K562 (cell line): ENCODE measurements around the gene ZCCHC24. TPM values are rescaled to one million over a fixed set of nuclear protein-coding genes. Genes with fewer than 3 reads are reported as not detected.

ENCODE experiments used
- BHLHE40 ChIP-seq: IDR thresholded peaks from 2 replicates; pipeline ENCODE4 v1.6.1; 2011; ENCODE audit warnings: low read length, improper control_type of control experiment
- CBX1 ChIP-seq: sonication (generic); IDR thresholded peaks from 2 replicates; pipeline ENCODE4 v1.6.1; 2016; ENCODE audit warnings: antibody characterized with exemption, low read depth, mild to moderate bottlenecking
- FIP1L1 ChIP-seq: fragments of 200-400 bp; formaldehyde crosslinking; IDR thresholded peaks from 2 replicates; pipeline ENCODE4 v1.6.1; 2018; ENCODE audit warnings: mild to moderate bottlenecking, low read depth, low read length; ENCODE audit not compliant: poor library complexity, severe bottlenecking
- MAZ ChIP-seq, 2 experiments: fragments of 450-650 bp in 1 of 2; sonication (generic) in 1 of 2; formaldehyde crosslinking; IDR thresholded peaks in 1 of 2; conservative IDR thresholded peaks in 1 of 2; 2 replicates each; pipeline versions ENCODE4 v1.4.0 to v1.5.0; 2020; ENCODE audit warnings: mild to moderate bottlenecking in 1 of 2, missing genetic modification reagents in 1 of 2
- POLR2AphosphoS2 ChIP-seq: IDR thresholded peaks from 2 replicates; pipeline ENCODE4 v1.6.1; 2012; ENCODE audit warnings: low read length, improper control_type of control experiment
- POLR2AphosphoS5 ChIP-seq: IDR thresholded peaks from 2 replicates; pipeline ENCODE4 v1.6.1; 2011; ENCODE audit warnings: mild to moderate bottlenecking, low read depth, low read length, moderate library complexity; ENCODE audit not compliant: control insufficient read depth, insufficient read depth
- RBBP5 ChIP-seq: fragments of 200-600 bp; sonication (generic); IDR thresholded peaks from 2 replicates; pipeline ENCODE4 v1.6.1; 2012; ENCODE audit warnings: borderline replicate concordance, mild to moderate bottlenecking, low read length, control low read depth, inconsistent platforms; ENCODE audit not compliant: insufficient read depth, poor library complexity, severe bottlenecking
- RBM34 ChIP-seq: fragments of 200-400 bp; formaldehyde crosslinking; IDR thresholded peaks from 2 replicates; pipeline ENCODE4 v1.6.1; 2018; ENCODE audit warnings: low read length, borderline replicate concordance; ENCODE audit not compliant: insufficient read depth
- SIN3A ChIP-seq, 2 experiments: fragments of 150-350 bp in 1 of 2; IDR thresholded peaks; 2 replicates each; pipeline ENCODE4 v1.6.1; 2011 to 2016; ENCODE audit warnings: borderline replicate concordance in 2 of 2, low read depth in 2 of 2, low read length in 2 of 2, mild to moderate bottlenecking in 2 of 2, moderate library complexity in 2 of 2; ENCODE audit not compliant: control insufficient read depth in 1 of 2
- SIN3B ChIP-seq: fragments of 450-650 bp; IDR thresholded peaks from 2 replicates; pipeline ENCODE4 v1.6.1; 2017; ENCODE audit warnings: low read depth, mild to moderate bottlenecking, moderate library complexity
- SUPT5H ChIP-seq: fragments of 450-650 bp; IDR thresholded peaks from 2 replicates; pipeline ENCODE4 v1.6.1; 2016
- polyA plus RNA-seq, 8 experiments: library from polyadenylated mRNA; depleted of rRNA in 4 of 8; stranded (reverse) in 5 of 8; unstranded in 3 of 8; fragments of >200 nt; fragmentation: Nextera tagmentation in 2 of 8; fragmentation: Illumina TruSeq in 1 of 8; extraction: Ambion mirVana in 2 of 8; extraction: Trizol in 1 of 8; gene quantifications; 2 replicates each; pipeline versions ENCODE4 v1.2.1 to v1.2.3, GENCODE V29; 2011 to 2014; ENCODE audit warnings: inconsistent platforms in 1 of 8, missing spikeins in 1 of 8
- total RNA-seq, 7 experiments: library from RNA; depleted of rRNA in 6 of 7; stranded (reverse); fragments of >200 nt in 6 of 7; fragmentation: Illumina TruSeq in 2 of 7; extraction: Trizol in 2 of 7; gene quantifications; 2 replicates each; pipeline versions ENCODE4 v1.2.1 to v1.2.3, GENCODE V29; 2011 to 2021; ENCODE audit warnings: low replicate concordance in 1 of 7
- TF ChIP-seq, protein P1 (sequence below): fragments of 250-450 bp; sonication (Bioruptor Pico); IDR thresholded peaks from 2 replicates; pipeline ENCODE4 v1.8.0; 2021; ENCODE audit warnings: borderline replicate concordance, mild to moderate bottlenecking, moderate library complexity; ENCODE audit not compliant: poor library complexity, severe bottlenecking
- TF ChIP-seq, protein P2 (sequence below), 2 experiments: fragments of 450-650 bp; IDR thresholded peaks; 2 replicates each; pipeline ENCODE4 v1.6.1; 2016; ENCODE audit warnings: mild to moderate bottlenecking in 2 of 2, borderline replicate concordance in 1 of 2, low read depth in 1 of 2, moderate library complexity in 1 of 2

Gene ZCCHC24
- total and polyA plus RNA-seq, 9 of the 15 experiments (the other 6 are each of a cell fraction or from before 2014, with no cell fraction given), result 0.84 to 11.0 (median 4.6) TPM

DNA sequence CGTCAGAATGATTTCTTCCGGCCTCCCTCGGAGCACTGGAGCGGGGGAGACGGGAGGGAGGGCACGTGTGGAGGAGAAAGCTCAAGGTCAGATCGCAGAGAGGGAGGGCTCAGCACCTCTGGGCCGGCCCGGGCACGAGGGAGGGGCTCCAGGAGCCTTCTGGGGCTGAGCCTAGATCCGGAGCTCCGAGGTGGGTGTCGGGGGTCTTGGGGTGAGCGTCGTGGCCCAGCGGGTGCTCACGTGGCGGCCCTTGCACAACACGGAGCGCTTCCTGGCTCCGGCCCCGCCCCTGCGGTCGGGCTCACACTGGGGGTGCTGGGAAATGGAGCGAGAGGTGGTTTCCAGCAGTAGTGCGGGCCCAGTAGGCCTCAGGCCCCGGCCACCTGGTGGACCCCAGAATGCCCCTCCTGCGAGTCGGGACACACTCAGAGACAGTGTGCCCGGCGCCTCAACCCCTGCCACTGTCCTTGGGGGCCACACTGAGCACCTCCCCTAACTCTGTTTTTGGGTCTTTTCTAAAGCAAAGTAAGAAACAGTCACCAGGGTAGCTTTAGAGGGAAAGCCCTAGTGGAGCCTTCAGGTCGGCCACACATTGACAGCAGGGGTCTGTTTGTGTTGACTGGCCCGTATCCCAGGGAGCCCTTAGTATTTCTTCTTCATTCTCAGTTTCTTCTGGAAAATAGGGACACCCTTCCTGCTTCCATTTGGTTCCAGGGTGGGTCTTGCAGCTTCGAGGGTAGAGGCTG is 97.4 kb downstream of the ZCCHC24 start (continued):
- TF ChIP-seq, protein P1, sequence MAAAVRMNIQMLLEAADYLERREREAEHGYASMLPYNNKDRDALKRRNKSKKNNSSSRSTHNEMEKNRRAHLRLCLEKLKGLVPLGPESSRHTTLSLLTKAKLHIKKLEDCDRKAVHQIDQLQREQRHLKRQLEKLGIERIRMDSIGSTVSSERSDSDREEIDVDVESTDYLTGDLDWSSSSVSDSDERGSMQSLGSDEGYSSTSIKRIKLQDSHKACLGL (CRISPR knock-in tag), result peak; percentile 5
- TF ChIP-seq FIP1L1 (peak; percentile 7), POLR2AphosphoS5 (peak; percentile 1; the same call in 1 of the 2 replicates), CBX1 (0 out of 2 replicates have a peak, but pooled peaks have one; percentile 22), MAZ (CRISPR knock-in tag; conservative IDR thresholded peaks at IDR 0.05 in 1 of 2, IDR thresholded peaks at IDR 0.05 in 1 of 2) (peak; percentile 77 to 91), SIN3A (IDR thresholded peaks at IDR 0.05; ENCODE audit: borderline replicate concordance in 2 of 2, control insufficient read depth in 1 of 2, low read depth in 2 of 2, low read length in 2 of 2) (peak; percentile 57 to 81; a peak in 2 of 4 replicates), BHLHE40 (peak; percentile 87), SIN3B (peak; percentile 62; the same call in 1 of the 2 replicates), POLR2AphosphoS2 (no peak), SUPT5H (peak; percentile 41), RBM34 (no peak), RBBP5 (peak; percentile 41)
- TF ChIP-seq, protein P2, sequence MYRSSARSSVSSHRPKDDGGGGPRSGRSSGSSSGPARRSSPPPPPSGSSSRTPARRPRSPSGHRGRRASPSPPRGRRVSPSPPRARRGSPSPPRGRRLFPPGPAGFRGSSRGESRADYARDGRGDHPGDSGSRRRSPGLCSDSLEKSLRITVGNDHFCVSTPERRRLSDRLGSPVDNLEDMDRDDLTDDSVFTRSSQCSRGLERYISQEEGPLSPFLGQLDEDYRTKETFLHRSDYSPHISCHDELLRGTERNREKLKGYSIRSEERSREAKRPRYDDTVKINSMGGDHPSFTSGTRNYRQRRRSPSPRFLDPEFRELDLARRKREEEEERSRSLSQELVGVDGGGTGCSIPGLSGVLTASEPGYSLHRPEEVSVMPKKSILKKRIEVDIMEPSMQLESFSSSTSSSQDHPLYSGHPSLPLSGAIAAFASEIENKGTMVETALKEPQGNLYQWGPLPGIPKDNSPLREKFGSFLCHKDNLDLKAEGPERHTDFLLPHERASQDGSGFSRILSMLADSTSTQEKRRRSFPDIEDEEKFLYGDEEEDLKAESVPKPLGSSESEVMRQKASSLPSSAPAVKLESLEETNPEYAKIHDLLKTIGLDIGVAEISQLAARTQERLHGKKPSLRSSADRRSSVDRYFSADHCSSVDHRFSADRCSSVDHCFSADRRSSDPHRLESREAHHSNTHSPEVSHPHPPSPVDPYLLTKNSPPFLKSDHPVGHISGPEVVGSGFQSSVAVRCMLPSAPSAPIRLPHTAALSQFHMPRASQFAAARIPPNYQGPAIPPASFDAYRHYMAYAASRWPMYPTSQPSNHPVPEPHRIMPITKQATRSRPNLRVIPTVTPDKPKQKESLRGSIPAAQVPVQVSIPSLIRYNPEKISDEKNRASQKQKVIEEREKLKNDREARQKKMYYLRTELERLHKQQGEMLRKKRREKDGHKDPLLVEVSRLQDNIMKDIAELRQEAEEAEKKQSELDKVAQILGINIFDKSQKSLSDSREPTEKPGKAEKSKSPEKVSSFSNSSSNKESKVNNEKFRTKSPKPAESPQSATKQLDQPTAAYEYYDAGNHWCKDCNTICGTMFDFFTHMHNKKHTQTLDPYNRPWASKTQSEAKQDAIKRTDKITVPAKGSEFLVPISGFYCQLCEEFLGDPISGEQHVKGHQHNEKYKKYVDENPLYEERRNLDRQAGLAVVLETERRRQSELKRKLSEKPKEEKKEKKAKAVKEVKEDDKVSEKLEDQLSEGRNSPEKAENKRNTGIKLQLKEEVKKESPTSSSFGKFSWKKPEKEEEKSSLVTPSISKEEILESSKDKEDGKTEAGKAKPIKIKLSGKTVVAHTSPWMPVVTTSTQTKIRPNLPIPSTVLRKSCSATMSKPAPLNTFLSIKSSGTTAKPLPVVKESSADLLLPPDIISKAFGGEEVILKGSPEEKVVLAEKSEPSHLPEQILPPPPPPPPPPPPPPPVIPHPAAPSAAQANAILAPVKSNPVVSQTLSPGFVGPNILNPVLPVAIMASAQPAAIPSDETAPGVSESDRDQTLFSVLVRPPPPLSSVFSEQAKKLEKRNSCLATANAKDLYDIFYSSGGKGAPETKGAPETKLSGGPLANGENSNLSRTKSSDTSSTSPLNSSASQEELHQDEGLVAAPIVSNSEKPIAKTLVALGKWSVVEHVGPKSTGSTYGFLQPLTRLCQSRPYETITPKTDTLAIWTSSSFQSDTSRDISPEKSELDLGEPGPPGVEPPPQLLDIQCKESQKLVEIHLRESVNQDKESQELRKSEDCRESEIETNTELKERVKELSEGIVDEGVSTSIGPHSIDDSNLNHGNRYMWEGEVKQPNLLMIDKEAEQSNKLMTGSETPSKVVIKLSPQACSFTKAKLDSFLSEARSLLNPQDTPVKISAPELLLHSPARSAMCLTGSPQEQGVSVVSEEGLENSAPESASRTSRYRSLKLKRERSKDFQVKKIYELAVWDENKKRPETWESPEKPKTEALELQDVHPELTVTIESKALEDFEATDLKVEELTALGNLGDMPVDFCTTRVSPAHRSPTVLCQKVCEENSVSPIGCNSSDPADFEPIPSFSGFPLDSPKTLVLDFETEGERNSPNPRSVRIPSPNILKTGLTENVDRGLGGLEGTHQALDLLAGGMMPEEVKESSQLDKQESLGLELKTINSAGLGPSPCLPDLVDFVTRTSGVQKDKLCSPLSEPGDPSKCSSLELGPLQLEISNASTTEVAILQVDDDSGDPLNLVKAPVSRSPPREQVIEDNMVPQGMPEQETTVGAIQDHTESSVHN (IDR thresholded peaks at IDR 0.05; ENCODE audit: borderline replicate concordance in 1 of 2, low read depth in 1 of 2), result no peak
